Activated CD4-positive, alpha-beta T cell treated with anti-CD3 and anti-CD28 coated beads, Interleukin-2, amount 50 U/mL, for 16 hours (primary cell): ENCODE results near the gene PRRG3.
A peak's percentile ranks its signal among the peaks of the same experiment; 100 is the strongest.
"Not testable (repeated sequence)": the region's sequence is repeated elsewhere in the genome, so short reads cannot be mapped to it uniquely, and the experiment has no call there.

ENCODE experiments used
- DNase-seq: peaks from one replicate; pipeline ENCODE4 v3.0.0-alpha.2; 2020

PRRG3 gene

DNA sequence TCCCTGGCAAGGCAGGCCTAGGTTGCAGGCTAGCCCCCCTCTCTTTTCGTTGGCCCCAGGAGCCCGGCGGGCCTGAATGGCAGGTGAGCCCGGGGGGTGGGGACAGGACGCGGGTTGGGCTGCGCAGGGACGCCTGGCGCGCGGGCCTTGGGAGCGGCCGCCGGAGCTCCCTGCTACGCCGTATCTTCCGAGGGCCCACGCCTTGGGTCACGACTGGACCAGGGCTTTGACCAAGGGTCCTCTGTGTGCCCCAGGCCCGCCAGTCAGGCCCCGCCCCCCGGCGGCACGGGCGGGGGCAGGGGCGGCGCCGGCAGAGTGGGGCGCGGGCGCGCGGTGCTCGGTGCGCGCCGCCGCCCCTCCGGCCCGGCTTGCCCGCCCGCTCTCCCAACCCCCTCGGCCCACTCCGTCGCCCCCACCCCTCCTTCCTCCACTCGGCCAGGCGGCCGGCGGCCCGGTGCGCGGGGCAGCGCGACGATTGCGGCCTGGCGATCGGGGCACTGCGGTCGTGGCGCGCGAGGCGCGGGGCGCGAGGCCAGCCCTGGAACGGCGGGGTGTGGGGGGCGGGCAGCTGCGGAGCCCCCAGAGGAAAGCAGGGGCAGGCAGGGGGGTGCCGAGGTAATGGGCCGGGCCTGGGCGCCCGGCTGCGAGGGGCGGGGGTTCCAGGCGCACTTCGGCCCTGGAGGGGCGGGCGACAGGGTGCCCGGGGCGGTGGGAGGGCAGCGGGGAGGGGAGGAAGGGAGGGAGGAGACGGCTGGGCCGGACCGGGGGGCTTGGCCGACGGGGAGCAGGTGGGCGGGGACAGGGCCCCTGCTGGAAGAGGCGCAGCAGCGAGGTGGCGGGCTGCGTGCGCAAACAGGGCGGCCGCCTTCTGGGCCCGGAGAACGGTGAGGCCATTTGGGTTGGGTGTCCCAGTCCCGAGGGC, at the start of gene PRRG3:
TSS of gene PRRG3 (plus strand) at position 798 of the 922 bp plus-strand sequence. CDS start 3,357 bp downstream, outside the sequence.
- no peak for DNase-seq

- no peak for DNase-seq
Measured at GRCh38 chrX:151675121-151675746, 20.0 kb upstream of the PRRG3 start.

- no peak for DNase-seq
Measured at GRCh38 chrX:151676196-151676595, 19.1 kb upstream of the PRRG3 start.

DNA sequence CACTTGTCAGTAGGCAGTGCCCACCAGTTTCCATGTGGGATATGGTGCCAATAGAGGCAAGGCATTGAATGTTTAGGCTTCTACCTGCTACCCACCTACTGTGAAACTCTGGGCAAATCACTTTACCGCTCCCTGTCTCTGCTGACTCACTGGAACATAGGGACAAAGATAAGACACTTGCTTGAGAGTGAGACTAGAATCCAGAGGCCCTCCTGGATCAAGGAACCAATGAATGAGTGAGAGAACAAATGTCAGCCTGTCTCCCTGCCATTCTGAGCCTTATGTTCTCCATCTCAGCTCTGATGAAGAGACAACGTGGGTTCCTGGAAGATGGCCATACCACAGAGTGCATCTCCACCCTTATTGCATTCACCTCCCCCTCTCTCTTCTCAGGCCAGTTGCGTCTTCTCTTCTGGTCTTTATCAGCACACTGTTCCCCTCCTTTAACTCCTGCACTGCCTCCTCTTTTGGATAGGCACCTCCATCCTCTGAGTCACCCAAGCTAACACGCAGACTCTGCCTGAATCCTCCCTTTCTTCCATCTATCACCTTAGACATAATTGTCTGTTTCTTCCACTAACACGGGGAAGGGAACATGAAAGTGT, 15.4 kb upstream of the PRRG3 start:
- no peak for DNase-seq

DNA sequence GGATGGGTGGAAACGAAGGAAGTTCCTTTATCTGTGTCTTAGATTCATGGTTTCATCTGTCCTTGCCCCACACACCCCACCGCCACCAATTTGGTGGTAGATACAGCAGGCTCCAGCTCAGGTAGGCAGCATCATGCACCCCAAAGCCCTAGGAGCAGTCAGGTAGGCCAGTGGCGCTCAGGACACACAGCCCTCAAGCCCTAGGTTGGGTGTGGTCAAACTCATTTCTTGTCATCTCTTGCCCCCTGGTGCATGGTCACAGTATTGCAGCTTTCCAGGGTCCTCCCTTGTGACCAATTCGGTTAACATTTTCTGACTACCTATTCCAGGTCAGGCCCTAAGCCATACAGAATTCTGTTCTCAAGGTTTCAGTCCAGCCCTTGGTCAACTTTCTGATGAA, 14.5 kb upstream of the PRRG3 start:
- DNase-seq, result peak; percentile 76

DNA sequence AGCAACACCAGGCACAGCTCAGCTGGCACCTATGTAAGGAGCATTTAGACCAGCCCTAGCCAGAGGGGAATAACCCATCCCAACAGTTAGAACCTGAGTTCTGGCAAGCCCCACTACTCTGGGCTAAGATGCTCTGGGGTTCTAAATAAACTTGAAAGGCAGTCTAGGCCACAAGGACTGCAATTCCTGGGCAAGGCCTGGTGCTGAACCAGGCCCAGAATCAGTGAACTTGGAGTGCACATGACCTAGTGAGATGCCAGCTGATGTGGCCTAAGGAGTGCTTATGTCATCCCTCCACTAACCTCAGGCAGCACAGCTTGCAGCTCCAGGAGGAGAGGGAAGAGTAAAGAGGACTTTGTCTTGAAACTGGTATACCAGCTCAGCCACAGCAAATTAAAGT, 7.6 kb upstream of the PRRG3 start:
- no peak for DNase-seq

DNA sequence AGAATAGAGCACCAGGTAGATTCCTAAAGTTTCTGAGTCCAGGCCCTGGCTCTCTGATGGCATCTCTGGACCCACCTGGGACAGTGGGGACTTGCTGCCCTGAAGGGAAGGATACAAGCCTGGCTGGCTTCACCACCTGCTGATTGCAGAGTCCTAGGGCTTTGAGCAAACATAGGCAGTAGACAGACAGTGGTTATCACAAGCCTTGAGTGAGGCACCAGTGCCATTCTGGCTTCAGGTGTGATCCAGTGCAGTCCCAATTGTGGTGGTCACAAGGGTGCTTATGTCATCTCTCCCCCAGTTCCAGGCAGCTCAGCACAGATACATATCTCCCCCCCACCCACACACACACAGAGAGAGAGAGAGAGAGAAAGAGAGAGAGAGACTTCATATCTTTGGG, 6.6 kb upstream of the PRRG3 start:
- DNase-seq, result no peak

DNA sequence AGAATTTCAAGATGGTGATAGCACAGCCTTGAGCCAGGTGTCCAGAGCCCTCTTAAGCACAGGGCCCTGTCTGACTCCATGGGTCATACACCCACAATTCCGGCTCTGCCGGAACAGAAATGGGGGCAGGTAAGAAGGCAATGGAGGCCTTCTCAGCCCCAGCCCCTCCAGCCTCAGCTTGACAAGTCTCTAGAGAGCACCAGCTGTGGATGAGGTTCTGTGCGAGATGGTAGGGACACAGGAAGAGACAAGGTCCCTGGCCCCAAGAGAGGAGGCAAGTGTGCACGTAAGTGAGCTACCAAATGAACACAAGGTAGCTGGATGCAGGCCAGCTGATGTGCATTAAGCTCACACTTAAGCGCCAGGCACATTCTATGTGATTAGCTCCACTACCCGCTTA, 2.4 kb upstream of the PRRG3 start:
- no peak for DNase-seq

DNA sequence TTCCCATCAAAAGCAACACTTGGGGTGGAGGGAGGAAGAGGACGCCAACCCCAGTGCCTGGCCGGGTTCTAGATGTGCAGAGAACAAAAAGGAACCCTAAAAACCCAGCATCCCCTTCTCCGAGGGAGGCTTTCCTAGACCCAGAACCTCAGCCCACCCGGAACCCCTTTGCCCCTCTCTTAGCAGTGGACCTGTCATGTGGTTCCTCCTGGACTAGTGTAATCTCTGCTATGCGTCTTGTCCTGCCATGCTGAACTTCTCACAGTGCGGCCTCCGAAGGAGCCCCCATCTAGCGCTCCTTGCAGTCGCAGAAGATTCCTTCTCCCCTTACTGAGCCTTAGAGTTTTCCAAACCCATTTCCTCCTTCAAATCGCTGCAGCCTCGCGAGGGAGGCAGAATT, 1.1 kb upstream of the PRRG3 start:
- no peak for DNase-seq

GRCh38 chrX:151695583-151696340, 504 bp downstream of the PRRG3 start:
- no peak for DNase-seq

- not testable (repeated sequence) for DNase-seq
Measured at GRCh38 chrX:151697082-151697481, 1.8 kb downstream of the PRRG3 start.

GRCh38 chrX:151697522-151697921, 2.3 kb downstream of the PRRG3 start:
- DNase-seq, result no peak

DNA sequence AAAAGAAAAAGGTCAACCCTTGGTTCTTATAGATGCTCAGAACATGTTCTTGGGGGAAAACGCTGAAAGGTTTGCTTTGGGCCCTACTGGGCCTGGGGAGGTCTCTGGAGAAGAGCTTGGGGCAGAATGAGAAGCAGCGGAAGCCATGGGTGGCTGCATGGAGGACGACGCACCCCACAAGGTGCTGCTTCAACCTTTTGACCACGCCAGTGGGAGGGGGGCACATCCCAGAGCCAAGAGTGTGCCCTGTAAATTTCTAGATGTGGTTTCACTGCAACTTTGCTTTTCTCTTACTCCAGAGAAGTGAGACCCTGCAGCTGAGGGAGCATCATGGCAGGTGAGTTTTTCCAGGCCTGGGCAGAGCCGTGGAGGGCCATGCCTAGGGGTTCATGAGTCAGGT, 3.2 kb downstream of the PRRG3 start:
- DNase-seq, result no peak

- DNase-seq, result no peak
Measured at GRCh38 chrX:151699746-151700145, 4.5 kb downstream of the PRRG3 start.

DNA sequence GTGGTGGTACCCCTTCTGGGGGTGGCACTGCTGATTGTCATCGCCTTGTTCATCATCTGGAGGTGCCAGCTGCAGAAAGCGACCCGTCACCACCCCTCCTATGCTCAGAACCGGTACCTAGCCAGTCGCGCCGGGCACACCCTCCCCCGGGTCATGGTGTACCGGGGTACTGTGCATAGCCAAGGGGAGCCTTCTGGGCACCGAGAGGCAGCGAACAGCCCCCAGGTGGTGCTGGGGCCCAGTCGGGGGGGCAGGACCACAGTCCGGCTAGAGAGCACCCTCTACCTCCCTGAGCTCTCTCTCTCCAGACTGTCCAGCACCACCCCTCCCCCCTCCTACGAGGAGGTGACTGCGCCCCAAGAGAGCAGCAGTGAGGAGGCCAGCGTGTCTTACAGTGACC, 5.3 kb downstream of the PRRG3 start:
- DNase-seq, result no peak

DNA sequence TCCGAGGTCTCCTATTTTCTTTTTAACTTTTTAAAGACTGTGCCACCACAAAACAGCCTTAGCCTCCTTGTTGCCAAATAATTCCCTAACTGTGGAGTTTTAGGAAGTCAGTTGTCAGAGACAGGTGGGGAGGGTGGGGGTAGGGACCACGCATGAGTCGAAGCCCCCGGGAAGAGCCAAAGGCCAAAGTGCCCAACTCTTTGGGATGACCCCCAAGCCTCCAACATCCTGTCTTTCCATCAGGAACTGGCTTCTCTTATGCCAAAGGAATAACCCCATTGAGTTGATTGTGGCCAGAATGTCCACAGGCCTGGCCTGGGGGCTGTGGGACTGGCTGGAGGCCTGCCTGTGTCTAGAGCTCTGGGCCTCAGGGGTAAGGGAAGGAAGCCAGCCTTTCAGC, 5.8 kb downstream of the PRRG3 start:
- no peak for DNase-seq

GRCh38 chrX:151701531-151701930, 6.3 kb downstream of the PRRG3 start:
- DNase-seq, result no peak

DNA sequence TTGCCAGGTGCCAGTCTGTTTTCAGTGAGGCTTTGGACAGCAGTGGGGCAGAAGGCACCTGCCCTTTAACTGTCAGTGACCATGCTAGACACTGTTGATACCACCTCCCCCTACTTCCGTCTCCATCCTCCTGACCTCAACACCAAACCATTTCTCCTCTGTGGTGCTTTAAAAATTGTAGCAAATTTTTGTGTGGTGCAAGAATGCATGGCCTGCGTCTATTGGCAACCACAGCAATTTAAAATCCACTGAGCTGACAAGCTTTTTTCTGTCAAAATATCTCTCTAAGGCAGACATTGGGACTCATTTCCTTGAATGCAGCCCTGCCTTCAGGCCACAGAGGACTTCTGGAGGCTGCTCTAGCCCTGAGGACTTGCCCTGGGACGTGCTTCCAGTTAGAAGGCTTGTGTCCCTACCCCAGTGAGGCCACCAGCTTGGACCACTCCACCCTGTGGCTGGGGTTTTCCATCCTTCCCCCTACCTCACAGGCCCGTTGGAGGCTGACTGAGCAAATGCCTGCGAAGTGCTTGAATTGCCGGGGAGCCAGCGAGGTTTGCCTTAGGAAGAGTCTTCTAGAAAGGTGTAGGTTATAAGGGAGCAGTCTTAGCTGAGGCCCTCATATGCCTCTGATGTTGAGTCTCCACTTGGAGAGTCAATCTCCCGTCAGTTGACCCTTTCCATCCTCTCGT, 6.9 kb downstream of the PRRG3 start:
- no peak for DNase-seq

- no peak for DNase-seq
Measured at GRCh38 chrX:151702741-151703340, 7.6 kb downstream of the PRRG3 start.

GRCh38 chrX:151703487-151703886, 8.2 kb downstream of the PRRG3 start:
- no peak for DNase-seq

- no peak for DNase-seq
Measured at GRCh38 chrX:151704041-151704663, 8.9 kb downstream of the PRRG3 start.

- no peak for DNase-seq
Measured at GRCh38 chrX:151708821-151709220, 13.6 kb downstream of the PRRG3 start.
